Measurements from ENCODE around the gene C16orf87.
A peak's percentile ranks its signal among the peaks of the same experiment; 100 is the strongest.
"Not testable (repeated sequence)": the region's sequence is repeated elsewhere in the genome, so short reads cannot be mapped to it uniquely, and the experiment has no call there.

C16orf87 gene

GRCh38 chr16:46797501-46797900 is 33.5 kb downstream of the C16orf87 start:
- no peak for DNase-seq

GRCh38 chr16:46796764-46797269 is 34.2 kb downstream of the C16orf87 start:
- no peak for DNase-seq

GRCh38 chr16:46793841-46794240 is 37.1 kb downstream of the C16orf87 start:
- no peak for DNase-seq

DNA sequence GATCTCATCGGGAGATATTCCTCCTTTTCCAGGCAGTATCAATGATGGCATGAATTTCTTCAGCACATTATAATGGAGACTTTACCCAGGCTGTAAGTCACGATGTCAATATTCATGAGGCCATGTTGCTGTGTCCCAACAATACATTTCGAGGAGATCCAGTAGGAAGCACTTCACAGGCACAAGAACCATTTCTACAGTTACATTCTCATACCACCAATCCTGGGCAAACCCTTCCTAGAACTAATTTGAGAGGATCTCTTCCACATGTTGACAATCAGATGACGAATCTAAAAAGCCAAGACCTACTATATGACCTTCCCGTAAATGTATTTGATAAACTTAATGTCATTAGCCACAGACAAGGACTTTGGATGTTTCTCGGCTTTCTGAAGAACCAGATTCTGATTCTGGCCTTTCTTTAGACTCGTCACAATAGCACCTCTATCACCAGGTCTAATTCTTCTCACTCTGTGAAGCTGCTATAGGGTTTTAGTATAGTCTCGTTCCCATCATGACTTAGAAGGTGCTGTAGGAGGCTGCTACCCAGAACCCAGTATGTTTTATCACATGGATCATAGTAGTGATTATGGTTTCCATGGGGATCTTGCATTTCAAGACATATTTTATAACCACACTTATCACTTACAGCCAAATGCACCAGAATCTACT is 40.2 kb downstream of the C16orf87 start:
- DNase-seq: no peak

DNA sequence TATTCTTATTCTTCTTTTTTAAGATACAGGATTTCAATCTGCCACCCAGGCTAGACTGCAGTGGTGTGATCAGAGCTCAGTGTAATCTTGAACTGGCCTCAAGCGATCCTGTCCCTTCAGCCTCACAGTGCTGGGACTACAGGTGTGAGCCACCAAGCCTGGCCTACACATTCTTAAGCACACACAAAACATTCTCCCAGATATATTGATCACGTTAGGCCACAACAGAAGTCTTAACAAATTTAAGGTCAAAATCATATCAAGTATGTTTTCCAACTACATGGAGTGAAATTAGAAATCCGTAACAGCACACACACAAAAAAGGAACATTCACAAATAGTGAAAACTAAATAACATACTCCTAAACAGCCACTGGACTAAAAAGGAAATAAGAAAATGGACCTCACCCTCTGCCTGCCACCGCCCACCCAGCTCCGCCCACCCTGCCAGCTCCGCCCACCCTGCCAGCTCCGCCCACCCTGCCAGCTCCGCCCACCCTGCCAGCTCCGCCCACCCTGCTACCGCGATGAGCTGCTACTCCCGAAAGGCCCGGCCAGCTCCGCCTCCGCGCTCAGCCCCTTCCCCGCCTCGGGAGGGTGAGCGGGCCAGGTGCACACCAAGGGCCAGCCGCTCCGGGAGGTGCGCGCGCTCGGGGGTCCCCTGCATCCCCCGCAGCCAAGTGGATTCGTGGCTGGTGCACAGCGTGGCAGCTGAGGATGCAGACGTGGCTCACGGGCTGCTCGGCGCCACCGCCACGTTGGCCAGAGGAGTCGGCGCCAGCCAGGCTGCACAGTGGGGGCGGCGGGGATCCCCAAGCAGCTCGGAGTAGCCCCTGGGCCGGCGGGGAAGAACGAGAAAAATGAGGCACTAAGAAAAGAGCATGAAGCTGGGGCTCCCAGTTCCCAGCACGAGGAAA is 41.2 kb downstream of the C16orf87 start:
- DNase-seq: peak; percentile 14

DNA sequence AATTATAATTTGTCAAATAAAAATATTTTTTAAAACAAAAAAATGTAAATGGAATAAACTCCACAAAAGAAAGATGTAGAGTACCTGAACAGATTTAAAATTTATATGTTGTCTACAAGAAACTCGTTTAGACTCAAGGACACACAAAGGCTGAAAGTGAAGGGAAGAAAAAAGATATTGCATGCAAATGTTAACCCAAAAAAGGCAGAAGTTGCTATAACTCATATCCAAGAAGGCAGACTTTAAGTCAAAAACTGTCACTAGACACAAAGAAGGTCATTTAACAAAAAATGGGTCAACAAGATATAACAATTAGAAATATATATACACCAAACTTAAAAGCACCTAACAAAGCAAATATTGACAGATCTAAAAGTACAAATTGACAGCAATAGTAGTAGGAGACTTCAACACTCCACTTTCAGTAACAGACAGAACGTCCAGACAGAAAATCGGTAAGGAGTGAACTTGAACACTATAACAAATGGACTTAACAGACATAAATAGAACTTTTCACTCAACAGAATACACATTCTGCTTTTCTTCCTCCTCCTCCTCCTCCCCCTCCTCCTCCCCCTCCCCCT is 42.0 kb downstream of the C16orf87 start:
- no peak for DNase-seq

GRCh38 chr16:46787909-46788308 is 43.1 kb downstream of the C16orf87 start:
- no peak for DNase-seq

DNA sequence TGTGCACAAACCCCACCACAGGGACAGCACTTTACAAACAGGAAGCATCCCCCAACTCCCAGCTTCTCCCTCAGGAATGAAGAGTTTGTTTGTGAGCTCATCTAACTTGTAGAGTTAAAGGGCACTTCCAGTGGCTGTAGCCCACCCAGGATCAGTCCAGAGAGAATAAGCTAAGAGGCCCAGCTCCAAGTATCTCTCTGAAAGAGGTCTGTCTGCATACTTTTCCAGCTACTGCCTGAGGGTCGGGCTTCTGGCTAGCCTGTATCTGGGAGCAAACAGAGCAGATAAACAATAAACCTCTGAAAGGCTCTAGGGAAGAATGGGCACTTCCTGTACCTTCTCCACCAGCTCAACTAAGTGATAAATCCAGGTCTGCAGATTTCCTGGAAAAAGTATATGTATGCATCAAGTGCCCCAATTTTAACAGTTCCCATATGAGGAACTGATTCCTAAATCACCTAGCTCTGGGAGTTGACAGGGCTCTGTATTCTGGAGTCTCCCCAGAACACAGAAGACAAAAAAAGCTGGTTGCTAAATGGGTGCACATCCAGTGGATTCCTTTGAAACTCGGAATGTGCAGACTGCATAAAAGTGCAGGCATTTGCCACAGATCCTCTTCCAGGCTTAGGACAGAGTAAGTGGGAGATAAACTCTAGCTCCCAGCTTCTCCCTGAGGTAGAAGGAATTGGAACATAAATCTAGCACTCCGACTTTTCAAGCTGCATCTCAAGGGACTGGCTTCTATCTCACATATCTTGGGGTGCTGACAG is 45.7 kb downstream of the C16orf87 start:
- no peak for DNase-seq

GRCh38 chr16:46784569-46784968 is 46.4 kb downstream of the C16orf87 start:
- not testable (repeated sequence) for DNase-seq

DNA sequence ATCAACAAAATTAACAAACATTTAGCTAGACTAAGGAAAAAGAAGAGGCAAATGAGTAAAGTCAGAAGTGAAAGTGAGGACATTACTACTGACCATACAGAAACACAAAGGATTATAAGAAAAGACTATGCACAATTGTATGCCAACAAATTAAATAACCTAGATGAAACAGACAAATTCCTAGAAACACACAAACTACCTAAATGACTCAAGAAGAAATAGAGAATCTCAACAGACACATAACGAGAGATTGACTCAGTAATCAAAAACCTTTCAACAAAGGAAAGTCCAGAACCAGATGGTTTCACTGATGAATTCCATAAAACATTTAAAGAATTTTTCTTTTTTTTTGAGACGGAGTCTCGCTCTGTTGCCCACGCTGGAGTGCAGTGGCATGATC is 47.2 kb downstream of the C16orf87 start:
- DNase-seq: no peak

DNA sequence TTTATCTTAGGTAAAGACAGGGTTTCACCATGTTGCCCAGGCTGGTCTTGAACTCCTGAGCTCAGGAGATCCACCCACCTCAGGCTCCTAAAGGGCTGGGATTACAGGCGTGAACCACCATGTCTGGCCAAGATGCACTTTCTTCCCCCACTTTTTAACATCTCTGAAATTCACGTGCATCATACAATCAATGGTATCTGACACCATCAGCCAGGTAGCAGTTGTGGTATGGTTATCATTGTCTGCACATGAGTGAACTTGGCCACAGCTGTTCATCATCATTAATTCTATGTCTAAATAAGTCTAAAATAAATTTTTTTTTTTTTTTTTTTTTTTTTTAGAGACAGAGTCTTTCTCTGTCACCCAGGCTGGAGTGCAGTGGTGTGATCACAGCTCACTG is 48.7 kb downstream of the C16orf87 start:
- DNase-seq: no peak

DNA sequence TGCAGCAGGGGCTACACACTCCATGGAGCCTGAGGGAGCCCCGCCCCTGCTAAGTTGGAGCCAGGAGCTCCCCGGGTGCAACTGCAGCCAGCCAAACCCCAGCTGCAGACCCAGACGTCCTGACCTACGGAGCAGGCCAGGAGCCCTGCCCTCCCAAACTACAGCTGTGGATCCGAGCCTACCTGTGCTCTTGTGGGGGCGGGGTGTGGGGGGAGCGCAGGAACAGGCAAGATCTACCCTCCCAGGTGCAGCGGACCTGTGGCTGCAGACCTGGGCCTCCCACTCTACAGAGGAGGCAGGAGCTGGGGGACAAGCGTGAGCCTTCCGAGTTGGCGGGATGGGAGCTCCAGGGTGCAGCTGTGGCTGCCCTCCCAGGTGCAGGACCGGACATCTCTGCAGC is 53.2 kb downstream of the C16orf87 start:
- no peak for DNase-seq

DNA sequence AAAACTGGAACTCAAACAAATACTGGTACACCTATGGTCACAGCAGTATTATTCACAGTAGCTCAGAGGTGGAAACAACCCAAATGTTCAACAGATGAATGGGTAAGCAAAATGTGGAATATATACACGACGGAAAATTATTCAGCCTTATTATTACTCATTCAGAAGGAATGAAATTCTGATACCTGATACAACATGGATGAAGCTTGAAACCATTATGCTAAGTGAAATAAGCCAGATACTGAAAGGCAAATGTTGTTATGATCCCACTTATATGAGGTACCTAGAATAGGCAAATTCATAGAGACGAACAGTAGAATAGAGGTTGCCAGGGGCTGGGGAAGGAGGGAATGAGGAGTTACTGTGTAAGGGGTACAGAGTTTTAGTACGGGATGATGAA is 55.8 kb downstream of the C16orf87 start:
- no peak for DNase-seq

GRCh38 chr16:46774743-46775177 is 56.2 kb downstream of the C16orf87 start:
- DNase-seq: no peak

GRCh38 chr16:46772463-46772862 is 58.5 kb downstream of the C16orf87 start:
- DNase-seq: no peak

- DNase-seq: peak; percentile 13
Observed at GRCh38 chr16:46768809-46769208, 62.2 kb downstream of the C16orf87 start.

DNA sequence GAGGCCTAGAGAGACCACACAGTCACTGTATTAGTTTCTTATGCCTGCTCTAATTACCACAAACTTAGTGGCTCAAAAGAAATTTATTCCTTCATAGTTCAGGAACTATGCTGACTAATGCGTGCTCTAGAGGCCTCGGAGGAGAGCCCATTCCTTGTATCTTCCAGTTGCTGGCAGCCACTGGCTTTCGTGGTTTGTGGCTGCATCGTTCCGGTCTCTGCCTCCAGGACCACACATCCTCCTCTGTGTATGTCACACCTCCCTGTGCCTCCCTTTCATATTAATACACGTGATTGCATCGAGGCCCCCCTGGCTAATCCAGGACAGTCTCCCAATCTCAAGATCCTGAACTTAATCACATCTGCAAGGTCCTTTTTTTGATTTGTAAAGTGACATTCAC is 65.9 kb downstream of the C16orf87 start:
- no peak for DNase-seq

DNA sequence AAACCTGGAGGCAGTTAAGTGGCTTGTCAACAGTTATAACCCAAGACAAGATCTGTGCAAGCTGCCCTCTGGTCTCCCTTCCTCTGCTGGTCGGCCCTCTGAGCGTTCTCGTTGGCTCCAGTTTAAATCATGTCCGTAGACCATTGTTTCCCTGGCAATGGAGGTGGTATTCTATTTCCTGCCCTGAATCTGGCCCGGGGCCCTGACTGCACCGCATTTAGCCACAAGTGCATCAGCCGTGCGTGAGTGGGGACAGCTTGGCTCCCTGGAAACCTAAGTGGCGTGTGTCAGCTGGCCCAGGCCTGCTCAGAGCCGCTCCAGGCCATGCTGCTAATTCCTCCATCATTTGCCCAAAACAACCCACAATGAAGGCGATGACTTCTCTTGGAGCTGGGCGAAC is 67.8 kb downstream of the C16orf87 start:
- DNase-seq: no peak

DNA sequence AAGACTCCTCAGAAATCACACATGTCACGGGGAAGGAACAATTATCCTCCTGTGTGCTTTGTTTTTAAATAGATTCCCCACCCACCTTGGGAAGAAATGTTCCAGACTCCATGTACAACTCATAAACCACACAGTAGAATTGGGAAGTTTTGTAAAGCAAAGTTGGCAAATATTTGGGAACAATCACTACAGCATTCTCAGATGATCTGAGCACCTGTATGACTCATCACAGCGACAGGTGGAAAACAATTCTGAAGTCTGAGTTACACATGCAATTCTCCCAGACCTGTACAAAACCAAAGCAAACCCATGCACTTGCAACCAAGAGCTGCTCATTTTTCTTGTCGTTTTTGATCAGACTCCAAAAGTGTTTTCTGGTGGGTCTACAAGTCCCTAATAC is 68.4 kb downstream of the C16orf87 start:
- DNase-seq: no peak

- DNase-seq: no peak
Observed at GRCh38 chr16:46759309-46759708, 71.7 kb downstream of the C16orf87 start.

- DNase-seq: no peak
Observed at GRCh38 chr16:46757339-46758050, 73.5 kb downstream of the C16orf87 start.

DNA sequence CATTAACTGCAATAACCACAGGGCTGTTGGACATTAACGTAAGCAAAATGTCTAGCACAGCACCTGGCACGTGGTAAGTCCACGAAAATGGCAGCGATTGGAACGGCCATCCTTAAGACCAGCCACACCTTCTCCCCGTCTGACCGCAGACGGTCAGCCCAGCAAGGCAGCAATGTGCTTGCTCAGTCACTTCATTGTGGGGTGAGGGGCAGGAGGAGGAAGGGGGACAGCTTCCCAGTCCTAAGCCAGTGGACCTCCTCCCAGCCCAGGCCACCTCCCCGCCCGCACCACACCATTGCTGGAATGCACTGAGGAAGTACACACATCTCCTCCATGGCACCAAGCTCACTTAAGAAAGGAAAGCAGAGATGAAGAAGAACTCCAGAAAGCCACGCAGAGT is 74.2 kb downstream of the C16orf87 start:
- DNase-seq: no peak
